Hematopoietic multipotent progenitor cell treated with erythropoietin and hydrocortisone succinate and interleukin-3 and kit ligand, for 8 days (in vitro differentiated cells): ENCODE results near the gene CBFA2T3.
"Not testable (repeated sequence)": the region's sequence is repeated elsewhere in the genome, so short reads cannot be mapped to it uniquely, and the experiment has no call there.

Experiments
- DNase-seq: peaks from one replicate; pipeline ENCODE4 v3.0.0-alpha.2; 2015

CBFA2T3 gene

GRCh38 chr16:89012622-89012995, 35.6 kb upstream of the CBFA2T3 start:
- DNase-seq = no peak

DNA sequence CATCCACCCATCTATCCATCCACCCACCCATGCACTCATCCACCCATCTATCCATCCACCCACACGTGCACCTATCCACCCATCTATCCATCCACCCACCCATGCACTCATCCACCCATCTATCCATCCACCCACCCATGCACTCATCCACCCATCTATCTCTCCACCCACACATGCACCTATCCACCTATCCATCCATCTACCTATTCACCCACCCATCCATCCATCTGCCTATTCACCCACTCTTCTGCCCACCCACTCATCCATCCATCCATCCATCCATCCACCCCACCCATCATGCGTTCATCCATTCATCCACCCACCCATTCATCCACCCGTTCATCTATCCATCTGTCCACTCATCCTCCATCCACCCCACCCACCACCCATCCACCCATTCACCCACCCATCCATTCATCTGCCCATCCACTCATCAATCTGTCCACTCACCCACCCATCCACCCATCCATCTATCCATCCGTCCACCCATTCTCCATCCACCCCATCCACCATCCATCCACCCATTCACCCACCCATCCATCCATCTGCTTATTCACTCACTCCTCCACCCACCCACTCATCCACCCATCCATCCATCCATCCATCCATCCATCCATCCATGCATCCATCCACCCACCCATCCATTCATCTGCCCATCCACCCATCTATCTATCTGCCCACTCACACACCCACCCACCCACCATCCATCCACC, 35.1 kb upstream of the CBFA2T3 start:
- no peak for DNase-seq

DNA sequence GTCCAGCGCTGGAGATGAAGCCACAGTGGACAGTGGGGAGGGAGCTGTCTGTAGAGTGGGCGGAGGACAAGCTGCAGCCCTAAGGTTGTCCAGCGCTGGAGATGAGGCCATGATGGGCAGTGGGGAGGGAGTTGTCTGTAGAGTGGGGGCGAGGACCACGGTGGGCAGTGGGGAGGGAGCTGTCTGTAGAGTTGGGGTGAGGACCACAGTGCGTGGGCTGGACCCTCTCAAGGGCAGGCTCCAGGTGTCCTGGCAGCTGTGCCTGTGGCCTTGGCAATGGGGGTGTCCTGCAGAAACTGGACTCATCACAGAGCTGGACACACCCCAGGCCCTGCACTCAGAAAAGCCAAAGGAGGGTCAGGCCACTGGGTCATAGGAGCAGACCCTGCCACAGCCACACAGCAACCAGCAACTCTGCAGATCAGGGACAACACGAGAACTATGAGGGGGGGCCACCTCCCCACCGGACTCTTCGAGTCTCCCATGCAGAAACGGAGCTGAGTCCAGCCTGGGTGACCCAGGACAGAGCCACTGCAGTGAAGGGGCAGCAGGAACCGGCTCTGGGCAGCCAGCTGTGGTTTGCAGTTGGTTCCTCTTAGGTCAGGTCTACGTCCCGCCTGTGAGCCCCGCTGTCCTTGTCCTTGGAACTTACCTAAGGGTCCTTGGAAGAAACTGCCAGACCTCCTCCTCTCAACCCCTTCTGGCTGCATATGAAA, 33.4 kb upstream of the CBFA2T3 start:
- no peak for DNase-seq

- DNase-seq = peak; percentile 46
Observed at GRCh38 chr16:89009343-89010209, 32.6 kb upstream of the CBFA2T3 start.

GRCh38 chr16:89008796-89009195, 31.8 kb upstream of the CBFA2T3 start:
- DNase-seq = not testable (repeated sequence)

- DNase-seq = no peak
Observed at GRCh38 chr16:89007371-89008249, 30.6 kb upstream of the CBFA2T3 start.

DNA sequence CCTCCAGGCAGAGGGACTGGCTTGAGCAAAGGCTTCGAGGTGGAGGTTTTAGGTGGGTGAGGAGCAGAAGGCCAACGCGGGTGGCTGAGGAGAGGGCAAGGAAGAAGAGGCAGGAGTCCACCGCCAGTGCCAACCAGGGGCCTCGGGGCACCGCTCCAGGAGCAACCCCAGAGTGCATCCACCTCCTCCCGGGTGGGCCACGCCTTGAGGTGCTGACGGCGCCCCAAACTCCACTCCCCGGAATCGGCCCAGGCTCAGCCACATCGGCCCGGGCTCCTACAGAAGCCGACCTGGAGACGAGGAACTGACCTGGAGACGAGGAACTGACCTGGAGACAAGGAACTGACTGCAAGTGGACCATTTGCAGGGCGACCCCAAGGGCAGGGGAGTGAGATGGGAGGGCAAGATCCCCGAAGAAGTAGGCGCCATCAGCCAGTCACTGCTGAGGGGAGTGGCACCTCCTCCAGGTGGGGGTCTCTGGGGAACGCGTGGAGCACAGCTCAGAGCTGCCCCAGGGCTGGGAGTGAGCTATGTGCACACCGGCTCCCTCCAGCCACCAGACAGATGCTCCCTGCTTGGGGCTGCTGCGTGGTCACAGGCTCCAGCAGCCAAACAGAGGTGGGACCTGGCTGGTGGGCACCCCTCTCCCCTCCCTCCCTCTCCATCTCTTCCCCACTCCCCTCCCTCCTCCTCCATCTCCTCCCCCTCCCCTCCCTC, 29.2 kb upstream of the CBFA2T3 start:
- DNase-seq = no peak

DNA sequence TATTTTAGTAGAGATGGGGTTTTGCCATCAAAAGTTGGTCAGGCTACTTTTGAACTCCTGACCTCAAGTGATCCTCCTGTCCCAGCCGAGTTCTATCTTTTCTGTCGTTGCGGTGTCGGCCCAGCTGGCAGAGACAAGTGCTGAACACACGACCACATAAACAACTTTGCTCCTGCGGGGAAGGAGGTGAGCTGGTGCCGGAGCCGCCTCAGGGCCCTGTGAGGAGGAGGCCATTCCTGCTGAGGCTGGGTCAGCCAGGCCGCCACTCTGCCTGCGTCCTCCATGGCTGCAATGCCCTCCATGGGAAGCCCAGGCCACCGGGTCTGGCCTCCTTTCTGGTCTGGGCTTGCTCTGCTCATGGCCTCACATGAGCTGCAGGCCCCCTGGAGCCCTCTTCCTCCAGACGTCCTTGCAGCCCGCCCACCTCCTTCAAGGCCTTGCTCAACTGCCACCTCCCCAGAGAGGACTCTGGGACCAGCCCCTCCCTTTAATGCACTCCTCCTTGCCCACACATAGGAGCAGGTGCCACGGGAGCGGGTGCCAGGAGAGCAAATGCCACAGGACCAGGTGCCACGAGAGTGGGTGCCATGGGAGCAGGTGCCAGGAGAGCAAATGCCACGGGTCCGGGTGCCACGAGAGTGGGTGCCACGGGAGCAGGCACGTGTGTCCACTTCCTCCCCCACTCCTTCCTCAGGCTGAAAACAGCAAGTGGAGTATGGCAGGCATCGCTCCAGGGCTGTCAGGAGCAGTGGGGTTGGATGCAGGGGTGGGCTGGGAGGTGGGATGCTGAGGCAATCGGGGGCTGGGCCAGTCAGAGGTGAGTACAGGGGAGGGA, 28.4 kb upstream of the CBFA2T3 start:
- no peak for DNase-seq

DNA sequence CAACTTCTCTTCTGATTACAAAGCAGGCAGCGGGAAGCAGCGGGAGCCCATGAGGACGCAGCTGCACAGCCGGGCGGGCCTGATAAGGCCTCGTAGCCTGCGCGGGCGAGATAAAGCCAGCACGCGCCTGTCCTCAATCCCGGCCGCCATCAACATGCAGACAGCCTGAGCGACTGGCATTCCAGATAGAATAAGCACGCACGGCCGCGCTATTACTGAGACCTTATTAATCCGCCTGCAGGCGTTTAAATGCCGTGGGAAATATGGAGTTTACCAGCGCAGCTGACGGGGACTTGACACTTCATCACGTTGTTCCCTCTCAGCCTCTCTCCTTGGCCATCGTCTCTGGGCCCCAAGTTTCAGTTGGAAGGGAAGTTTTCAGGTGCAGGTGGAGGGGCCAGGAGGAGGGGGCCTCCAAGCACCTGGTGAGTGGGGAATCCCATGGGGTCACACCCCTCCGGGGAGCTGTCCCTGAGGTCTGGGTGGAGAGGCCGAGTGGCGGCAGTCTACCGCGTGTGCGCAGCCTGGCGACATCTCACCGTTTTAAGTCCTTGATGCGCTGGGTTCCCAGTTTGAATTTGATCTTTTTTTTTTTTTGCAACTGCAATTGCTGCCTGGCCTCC, 27.3 kb upstream of the CBFA2T3 start:
- DNase-seq = peak; percentile 100

- no peak for DNase-seq
Observed at GRCh38 chr16:89003831-89004208, 26.8 kb upstream of the CBFA2T3 start.

GRCh38 chr16:89002851-89003830, 26.1 kb upstream of the CBFA2T3 start:
- peak; percentile 72 for DNase-seq

GRCh38 chr16:89002081-89002480, 25.1 kb upstream of the CBFA2T3 start:
- not testable (repeated sequence) for DNase-seq

DNA sequence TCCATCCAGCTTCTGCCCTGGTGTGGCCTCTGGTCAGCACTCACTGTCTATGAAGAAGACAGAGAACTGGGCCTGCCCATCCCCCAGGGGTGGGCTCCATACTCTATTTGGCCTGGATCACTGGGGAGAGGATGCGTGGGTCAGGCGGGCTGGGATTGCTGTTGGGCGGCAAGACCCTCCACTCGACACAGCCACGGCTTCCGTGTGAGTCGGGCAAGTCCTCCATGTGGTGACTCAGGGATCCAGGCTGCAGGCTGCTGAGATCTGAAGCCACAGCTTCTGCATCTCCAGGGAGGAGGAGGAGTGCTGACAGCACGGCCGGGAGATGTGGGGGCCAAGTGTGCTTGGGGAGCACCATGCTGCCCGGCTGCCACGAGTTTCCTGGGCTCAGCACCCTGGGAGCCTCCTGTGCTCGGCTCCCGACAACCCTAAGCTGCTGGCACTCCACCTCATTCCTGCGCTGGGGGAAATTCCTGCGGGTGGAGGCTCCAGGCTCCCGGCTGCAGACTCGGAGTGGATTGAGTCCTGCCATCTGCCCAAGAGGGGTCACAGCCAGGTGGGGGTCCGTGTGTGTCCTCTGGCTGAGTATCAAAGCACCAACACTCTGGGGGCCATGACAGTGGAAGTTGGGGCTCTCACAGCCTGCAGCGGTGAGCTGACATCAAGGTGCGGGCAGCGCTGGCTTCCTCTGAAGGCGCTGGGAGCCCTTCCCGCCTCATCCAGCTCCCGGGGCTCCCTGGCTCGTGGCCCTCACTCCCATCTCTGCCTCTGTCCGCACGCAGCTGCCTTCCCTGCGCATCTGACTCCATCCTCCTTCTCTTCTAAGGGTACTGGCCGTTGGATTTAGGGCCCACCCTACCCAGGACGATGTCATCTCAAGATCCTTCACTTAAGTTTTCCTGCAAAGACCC, 24.4 kb upstream of the CBFA2T3 start:
- DNase-seq = no peak

DNA sequence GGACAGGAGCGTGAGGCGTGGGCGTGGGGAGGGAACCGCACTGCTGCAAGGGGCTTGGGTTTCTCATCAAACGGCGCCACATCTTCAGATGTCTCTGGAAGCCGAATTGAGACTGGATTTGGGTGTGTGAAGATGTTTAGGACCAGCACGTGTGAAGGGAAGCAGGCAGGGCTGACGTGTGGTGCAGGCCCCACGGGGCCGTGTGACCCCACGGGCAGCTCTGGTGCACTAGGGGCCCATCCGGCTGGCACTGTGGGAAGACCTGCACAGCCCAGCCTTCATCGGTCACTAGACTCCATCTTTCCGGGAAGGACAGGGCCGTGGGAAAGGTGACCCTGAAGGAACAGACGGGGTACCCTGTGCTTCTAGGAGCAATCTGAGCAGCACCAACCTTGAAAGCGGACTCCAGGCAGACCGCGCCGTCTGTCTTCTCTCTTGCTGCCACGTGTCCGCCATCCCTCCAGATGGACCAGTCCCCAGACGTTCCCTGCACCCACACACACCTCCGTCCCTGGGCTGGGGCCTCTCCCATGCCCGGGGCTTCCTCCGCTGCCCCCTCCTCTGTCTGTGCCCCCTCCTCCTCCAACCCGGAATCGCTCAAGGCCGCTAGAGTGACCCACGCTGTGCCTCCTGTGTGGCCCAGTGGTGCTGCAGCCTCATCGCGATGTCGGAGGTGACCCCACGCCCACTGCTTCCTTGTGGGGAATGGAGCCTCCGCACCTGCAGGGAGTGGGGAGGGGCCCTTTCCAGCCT, 23.4 kb upstream of the CBFA2T3 start:
- peak; percentile 31 for DNase-seq

GRCh38 chr16:88999457-89000206, 22.6 kb upstream of the CBFA2T3 start:
- DNase-seq = no peak

DNA sequence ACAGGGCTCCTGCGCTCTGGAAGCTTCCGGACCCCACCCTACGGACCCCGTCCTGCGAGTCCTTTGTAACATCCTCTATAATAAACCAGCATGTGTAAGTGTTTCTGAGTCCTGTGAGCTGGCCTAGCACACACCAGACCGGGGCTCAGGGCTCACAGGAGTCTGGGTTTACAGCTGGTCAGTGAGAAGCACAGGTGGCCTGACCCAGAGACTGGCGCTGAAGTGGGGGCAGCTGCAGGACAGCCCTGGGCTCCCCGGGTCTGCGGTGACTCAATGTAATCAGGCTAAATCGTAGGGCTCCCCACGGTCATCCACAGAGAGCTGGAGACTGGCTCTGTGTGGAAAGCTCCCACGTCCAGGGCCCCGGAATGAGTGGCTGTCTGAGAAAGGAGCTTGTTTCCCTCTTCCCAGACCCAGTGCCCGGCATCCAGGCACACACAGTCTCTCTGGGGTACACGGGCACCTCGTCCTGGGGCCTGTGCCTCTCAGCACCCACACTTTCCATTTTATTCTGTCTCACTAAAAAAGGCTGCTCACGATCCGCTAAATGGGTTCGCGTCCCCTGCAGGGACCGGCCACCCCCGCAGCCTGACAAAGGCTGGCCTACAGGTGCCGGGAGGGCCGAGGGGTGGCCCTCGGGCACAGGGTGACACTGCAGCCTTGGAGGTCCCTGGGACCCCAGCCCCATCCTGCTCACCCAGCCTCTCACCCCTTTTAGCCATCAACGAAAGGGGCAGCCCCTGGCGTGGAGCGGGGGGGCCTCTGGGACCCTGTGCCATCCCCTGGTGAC, 18.9 kb upstream of the CBFA2T3 start:
- no peak for DNase-seq
